CD4-positive, alpha-beta T cell treated with Interleukin-17A for 4 hours (primary cell): Measurements from ENCODE around the gene MMP26.
"Not testable (repeated sequence)": the region's sequence is repeated elsewhere in the genome, so short reads cannot be mapped to it uniquely, and the experiment has no call there.

Source experiments
- DNase-seq: peaks from one replicate; pipeline ENCODE4 v3.0.0-alpha.2; 2020; ENCODE audit warnings: mixed read lengths

MMP26 gene

DNA sequence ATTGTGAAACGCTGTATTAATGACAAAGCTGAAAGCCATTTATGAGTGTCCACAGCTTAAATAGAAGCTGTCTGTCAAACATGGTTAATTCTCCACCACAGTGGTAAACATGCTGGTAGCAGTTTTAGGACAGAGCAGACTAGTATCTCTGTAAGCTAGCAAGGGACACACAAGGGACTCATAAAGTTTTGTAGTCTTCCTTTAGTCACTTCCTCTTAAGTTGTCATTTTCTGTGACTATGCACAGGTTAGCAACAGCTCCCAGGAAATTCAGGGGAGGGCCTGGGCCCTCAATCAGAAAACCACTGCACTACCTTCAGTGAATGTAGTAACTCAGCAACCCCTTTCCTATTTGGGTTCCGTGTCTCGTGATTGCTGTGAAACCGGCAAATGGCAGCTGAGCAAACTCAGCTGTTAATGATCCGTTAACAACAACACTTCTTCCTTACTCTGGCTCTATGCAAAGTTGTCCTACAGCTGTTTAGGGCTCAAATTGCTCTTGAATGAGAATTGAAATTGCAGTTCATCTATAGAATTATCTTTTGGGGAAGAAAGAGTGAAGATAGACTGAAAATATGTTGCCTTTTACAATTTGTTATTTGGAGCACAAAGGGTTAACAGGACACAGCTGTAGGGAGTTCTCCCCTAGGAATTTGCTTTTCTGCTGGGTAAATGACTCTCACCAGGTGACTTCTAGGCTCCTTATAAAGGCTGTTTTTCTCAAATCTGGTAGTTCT is at the start of gene MMP26:
MMP26 (plus strand) TSS at position 731 of the 736 bp plus-strand sequence.
- DNase-seq = no peak

DNA sequence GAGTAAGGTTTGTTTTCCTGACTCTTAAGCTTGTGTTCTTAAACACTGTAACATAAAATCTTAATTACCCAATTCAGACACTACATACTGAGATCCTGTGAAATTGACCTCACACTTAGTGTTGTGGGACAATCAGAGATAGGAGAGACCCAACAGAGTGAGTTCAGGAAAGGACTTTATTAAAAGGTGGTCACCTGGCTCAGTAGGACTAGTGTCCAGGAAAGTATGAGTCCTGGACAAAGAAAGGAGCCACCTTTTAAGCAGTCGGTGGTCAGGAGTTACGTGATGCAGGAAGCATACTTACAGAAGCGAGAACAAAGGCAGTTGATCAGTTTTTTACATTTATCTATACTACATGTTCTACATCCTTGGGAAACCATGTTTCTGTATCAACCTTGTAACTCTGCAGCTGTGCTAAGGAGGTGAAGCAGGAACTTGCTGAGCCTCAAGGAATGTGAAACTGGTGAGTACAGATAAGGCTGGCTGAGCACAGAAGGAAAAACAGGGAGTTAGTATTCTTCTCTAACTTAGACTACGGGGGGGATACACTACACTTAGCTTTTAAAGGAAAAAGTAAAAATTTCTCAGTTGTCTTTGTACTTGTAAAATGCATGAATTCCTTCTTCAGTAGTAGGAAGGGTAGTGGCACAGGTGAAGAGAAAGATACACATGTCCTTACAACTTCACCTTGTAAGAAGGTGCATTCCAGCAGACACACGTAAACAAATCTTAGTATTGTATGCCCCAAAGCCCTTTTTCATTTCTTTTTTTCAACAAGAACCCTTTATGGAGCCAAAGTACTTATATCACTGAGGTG is 45.7 kb upstream of the MMP26 start:
- DNase-seq = no peak

GRCh38 chr11:4662876-4663275 is 41.7 kb upstream of the MMP26 start:
- DNase-seq = no peak

DNA sequence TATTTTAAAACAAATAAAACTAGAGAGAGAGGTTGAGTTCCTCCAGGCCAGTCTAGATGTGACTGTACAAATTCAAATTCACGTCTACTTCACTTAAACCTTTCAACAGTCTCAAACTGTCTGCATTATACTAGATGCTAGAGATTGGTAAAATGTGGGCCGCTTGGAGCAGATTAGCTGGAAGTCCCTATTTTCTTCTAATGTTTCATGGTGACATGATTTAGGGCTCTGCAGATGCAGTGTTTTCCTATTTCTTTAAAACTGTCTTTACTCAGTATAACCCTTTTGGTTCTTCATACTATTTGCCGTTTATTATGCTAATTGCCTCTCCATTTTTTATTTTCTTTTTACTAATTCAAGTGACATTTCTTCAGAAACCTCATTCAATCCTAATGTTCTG is 40.4 kb upstream of the MMP26 start:
- DNase-seq = no peak

GRCh38 chr11:4664786-4665185 is 39.8 kb upstream of the MMP26 start:
- DNase-seq = no peak

- no peak for DNase-seq
Measured at GRCh38 chr11:4665424-4665823, 39.2 kb upstream of the MMP26 start.

DNA sequence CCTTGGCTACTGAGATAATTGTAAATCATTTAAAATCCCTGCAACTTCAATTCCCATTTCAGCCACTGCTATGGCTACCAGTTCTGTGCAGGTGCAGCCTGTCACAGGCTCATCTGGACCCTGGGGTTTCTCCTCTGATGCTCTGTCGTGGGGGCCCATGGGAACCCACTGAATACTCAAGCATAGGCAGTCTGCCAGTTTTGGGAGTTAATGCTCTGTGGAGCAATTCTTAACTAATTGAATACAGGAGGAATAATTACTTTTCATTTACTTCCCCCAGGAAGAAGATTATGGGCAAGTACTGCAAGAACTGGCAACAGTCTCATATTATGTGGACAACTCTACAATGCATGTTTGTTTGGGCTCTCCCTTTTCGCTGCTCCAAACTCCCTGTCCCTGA is 32.8 kb upstream of the MMP26 start:
- no peak for DNase-seq

DNA sequence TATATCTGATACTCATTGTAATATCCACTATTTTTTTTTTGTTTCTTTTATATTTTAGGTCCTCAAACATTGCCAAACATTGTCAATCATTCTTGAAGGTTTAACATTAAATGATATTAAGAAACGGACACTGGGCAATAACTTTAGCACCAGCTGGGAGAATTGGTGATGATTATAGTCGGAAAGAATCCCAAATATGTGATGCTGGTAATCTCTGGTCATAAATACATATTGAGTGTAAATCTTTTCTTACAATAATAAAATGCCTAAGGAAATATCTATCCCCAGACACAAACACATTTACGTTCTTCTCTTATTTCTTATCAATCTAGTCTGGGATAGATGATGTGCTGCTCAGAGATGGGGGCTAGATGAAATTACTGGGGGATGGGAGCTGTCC is 32.1 kb upstream of the MMP26 start:
- DNase-seq = no peak

GRCh38 chr11:4673781-4674180 is 30.8 kb upstream of the MMP26 start:
- no peak for DNase-seq

- no peak for DNase-seq
Measured at GRCh38 chr11:4677948-4678347, 26.6 kb upstream of the MMP26 start.

DNA sequence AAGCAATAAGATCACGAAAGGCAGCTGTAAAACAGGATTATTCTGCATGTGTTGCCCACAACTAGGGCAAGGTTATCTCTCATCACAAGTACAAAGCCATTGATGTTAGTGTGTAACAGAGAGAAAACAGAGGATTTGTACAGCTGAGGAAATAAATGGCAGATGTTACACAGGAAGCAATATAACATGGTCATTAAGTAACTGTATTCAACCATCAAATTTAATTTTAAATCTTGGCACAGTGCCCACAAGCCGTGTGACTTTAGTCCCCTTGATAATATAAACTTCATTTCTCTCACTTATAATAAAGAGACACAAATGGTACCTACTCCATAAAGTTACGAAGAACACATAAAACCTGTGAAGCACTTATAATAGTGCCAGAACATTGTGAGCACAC is 24.2 kb upstream of the MMP26 start:
- DNase-seq = no peak

DNA sequence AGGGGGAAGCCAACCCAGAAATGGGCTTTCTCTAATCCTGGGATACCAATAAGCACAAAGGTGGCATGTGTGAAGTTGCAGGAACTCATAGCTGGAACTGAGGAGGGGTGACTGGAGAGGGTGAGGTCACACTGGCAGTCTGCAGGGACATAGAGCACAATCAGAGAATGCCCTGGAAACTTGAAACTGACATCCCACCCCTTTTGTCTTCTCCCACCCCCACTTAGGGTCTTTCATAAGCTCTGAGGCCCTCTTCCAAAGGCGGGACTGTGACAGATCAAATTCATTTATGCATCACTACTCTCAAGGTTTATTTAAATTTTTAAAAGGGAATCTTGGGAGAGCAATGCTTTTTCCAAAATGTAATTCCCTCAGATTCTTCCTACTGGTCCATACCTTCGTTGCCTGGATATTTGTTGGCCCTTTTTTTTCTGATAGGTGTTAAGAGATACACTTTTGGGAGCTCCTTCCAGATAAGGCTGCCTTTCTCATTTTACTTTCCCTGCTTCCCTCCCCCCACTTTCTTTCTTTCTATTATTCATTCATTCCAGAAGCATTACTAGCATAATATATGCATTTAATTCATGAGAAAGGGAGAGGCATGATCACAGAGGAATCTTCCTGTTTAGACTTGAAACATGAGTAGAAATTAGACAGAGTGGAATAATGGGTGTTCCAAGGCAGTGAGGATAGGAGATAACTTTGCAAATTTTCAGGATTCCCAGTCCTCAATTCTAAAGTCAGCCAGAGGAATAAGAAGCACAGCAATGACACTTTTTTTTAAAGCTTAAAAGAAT is 21.8 kb upstream of the MMP26 start:
- DNase-seq = no peak

GRCh38 chr11:4684631-4685285 is 19.8 kb upstream of the MMP26 start:
- no peak for DNase-seq

GRCh38 chr11:4695442-4695841 is 9.1 kb upstream of the MMP26 start:
- DNase-seq = no peak

DNA sequence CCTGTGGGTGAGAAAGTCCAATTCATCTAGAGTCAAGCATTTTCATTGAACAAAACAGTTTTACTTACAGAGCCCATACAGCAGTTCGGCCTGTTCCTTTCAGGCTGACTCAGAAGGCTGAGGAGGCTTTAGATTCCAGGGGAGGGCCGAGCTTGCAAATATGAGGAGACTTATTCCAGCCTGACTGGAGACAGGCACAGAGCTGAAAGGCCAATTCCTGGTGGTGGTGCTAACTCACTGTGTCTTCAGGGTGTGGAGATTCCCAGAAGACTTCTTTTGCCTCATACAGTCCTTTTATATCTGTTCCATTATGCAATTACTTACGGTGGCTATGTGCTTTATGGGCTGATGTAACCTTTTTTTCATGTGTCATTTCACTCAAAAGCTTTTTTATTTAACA is 7.0 kb upstream of the MMP26 start, which contains the start of gene OR51E2:
OR51E2 (minus strand) TSS at position 269 of the 400 bp plus-strand sequence. CDS start 15,142 bp downstream, outside the sequence.
- DNase-seq = no peak

DNA sequence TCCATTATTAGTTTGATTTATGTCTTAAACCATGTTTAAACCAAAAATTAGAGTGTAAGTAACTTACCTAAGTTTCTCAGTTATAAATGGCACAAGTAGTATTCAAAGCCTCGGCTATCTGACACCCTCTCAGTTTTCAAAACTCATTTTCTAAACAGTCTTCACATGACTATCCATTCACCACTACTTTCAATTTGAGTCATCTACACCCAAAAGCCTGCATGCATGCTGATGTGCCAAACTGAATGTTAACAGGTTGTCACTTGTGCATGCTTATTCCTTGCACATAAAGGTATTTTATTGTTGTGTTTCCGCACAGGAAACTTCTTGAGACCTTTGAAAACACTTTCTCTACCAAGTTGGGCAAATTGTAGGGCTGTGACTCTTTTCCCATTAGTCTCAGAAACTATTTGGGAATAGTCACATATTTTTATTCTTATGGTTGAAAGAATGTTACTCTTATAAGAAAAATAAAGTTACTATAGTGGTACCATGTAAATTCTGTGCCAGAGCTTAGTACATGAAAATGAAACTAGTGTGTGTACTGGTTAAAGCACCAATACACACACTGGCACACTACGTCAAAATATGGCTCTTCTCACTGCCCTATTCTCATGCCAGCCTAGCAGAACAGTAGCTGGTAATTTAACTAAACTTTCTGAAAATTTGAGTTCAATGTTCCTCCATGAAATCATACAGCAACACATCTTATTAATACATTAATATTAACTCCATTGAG is 4.7 kb upstream of the MMP26 start:
- DNase-seq = no peak

- no peak for DNase-seq
Measured at GRCh38 chr11:4700436-4700820, 4.2 kb upstream of the MMP26 start.

DNA sequence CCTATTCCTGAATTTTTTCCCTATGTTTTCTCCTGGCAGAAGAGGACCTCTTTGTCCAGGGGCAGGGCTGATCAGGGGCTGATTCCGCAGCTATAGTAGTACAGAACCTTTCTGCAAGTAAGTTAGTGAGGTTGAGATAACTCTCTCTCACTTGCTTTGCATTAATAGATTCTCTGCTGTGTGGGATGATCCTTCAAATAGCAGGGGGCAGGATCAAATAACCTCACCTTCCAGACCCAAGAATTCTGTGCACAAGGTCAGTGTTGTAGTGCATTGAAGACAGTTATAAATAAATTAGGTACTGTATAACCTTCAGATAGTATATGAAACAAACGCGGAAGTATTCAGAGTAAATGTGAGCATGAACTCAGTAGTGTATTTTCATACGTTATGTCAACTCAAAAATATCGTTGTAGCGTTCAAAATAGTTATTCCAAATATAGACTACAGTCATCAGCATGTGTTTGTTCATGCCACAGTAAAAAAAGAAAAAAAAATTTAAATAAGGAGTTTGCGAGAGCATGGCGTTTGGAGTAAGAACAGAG is 278 bp downstream of the MMP26 start:
- DNase-seq = no peak

GRCh38 chr11:4713241-4713640 is 8.7 kb downstream of the MMP26 start:
- no peak for DNase-seq

GRCh38 chr11:4714300-4714699 is 9.7 kb downstream of the MMP26 start:
- no peak for DNase-seq

GRCh38 chr11:4722616-4723534 is 18.3 kb downstream of the MMP26 start:
- DNase-seq = not testable (repeated sequence)
